HG03457 (cell line): ENCODE measurements around the gene OR8B3.

Experiments
- ATAC-seq: cut with Tn5 transposase; IDR thresholded peaks from one replicate; pipeline ENCODE4 v1.9.1; 2021; ENCODE audit warnings: moderate number of reproducible peaks; ENCODE audit not compliant: unreplicated experiment

The OR8B3 gene

DNA sequence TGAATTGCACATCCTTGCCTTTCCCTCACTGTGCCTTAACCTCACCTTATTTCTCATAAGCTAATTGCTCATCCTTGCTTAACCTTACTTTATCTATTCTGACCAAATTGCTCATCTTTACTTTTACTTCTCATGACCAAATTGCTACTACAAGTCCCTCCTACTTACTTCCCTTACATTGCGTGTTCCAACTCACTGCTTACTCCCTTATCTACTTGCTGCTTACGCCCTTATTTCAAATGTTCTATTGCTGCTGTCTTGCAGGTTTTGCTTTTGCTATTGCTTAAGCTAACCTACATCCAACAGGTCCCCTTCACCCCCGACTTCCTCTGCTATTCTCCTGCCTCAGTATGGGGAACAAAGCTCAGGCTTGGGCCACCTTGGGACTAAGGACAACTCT is 22.5 kb downstream of the OR8B3 start:
- no peak for ATAC-seq

DNA sequence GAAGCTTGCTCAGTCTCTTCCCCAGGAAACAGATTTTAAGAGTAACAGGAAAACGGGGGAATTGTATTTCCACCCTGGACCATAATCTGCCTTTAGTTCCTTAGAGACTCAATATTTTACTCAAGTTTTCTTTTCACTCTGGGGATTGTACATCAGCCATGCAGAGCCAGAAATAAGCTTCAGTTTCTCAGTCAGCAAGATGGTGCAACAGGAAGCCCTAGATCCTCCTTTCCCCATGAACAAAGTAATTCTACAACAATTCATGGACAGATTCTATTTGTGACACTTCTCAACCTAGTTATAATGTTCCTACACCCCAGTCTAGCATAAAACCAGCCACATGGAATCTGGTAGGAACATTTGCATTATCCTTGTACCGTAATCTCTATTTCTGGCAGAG is 39.3 kb downstream of the OR8B3 start:
- no peak for ATAC-seq

DNA sequence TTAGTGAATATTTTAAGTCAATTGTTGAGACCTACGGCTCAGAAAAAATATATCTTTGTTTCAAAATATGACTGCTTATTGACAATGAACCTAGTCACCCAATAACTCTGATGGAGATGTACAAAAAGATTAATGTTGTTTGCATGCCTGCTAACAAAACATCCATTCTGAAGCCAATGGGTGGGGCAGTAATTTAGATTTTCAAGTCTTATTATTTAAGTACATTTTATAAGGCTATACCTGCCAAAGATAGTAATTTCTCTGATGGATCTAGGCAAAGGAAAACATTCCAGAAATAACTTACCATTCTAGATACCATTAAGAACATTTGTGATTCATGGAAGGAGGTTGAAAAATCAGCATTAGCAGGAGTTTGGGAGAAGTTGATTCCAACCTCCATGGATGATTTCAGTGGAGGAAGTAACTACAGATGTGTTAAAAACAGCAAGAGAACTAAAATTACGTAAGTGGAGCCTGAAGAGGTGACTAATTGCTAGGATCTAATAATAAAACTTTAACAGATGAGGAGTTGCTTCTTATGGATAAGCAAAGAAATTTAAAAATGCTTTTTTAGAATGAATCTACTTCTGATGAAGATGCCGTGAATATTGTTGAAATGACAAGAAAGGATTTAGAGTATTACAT is 52.4 kb downstream of the OR8B3 start:
- ATAC-seq = no peak
